Measurements from ENCODE around the gene OCA2. TPM values are rescaled to one million over a fixed set of nuclear protein-coding genes. Genes with fewer than 3 reads are reported as not detected.

The OCA2 gene
- total RNA-seq, 2 donors from 2014 or later, result not detected

DNA sequence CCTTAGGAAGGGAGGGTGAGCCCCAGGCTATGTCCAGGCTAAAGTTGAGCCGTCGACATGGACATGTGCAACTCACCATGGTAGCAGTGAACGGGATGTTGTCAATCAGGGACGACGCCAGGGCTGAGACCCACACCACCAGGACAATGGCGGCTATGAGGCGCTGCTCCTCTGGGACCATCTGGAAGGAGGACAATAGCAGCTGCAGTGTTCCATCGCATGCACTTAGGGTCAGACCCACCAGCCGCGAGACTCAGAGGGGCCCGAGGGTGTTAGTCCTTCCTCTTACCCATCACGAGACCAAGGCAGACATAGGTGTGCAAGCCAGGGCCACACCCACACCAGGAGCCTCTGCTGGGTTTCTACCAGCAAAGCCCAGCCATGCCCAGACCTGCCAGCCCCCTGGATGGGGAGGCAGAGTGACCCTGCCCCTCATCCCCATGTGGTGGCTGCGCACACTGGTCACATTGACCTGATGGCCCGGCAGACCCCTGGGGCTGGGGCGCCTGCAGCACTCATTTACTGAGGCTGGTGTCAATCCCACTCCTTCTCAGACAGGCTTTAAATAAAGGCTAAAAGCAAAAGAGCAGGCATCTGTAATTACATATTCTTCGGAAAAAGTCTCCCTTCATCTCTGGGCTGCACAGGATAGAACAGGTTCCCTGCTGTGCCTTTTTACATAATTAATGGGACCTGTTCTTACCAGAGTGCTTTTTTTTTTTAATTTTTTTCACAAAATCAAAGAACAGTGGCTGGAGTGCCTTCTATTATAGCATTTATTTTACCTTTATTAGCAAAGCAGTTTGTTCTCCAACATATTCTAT is 227.8 kb downstream of the OCA2 start:
- no peaks in the 10 kb centered on the region for H3K4me1 ChIP-seq
- no peak for TF ChIP-seq POLR2A (IDR thresholded peaks at IDR 0.05)
- TF ChIP-seq, protein P1, sequence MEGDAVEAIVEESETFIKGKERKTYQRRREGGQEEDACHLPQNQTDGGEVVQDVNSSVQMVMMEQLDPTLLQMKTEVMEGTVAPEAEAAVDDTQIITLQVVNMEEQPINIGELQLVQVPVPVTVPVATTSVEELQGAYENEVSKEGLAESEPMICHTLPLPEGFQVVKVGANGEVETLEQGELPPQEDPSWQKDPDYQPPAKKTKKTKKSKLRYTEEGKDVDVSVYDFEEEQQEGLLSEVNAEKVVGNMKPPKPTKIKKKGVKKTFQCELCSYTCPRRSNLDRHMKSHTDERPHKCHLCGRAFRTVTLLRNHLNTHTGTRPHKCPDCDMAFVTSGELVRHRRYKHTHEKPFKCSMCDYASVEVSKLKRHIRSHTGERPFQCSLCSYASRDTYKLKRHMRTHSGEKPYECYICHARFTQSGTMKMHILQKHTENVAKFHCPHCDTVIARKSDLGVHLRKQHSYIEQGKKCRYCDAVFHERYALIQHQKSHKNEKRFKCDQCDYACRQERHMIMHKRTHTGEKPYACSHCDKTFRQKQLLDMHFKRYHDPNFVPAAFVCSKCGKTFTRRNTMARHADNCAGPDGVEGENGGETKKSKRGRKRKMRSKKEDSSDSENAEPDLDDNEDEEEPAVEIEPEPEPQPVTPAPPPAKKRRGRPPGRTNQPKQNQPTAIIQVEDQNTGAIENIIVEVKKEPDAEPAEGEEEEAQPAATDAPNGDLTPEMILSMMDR (IDR thresholded peaks at IDR 0.05), result no peak
- H3K4me3 ChIP-seq, result no peak overlapping the region
- WGBS, 2 donors, result 77 to 85% methylated on average over 13 to 14 of the region's 16 CpGs
- no peak overlapping the region for H3K27ac ChIP-seq
- no peak for ATAC-seq
- H3K27me3 ChIP-seq, result no peaks in the 10 kb centered on the region
- H3K36me3 ChIP-seq (replicated peaks in 1 of 2; ENCODE audit: insufficient read depth in 1 of 2, low read depth in 2 of 2), result no peaks in the 10 kb centered on the region
- H3K9me3 ChIP-seq, result no peaks in the 10 kb centered on the region
- no peak for DNase-seq
- intact Hi-C loops (cut with DNase I), result no loop called here

DNA sequence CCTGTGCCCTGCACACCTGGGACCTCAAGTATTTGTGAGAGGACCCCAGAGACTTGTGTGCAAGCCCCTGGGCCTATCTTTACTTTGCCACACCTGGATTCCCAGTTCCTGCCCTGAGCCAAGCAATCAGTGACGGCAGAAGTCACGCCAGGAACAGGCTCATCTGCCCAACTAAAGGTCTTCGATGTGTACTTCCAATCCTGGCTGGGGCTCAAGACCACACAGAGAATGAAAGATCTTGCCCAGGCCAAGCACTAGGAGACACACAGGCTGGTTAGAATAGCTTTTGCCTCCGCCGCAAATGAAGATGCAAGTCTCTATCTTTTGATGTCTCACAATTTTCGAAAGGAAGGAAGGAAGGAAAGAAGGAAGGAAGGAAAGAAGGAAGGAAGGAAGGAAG is 228.8 kb downstream of the OCA2 start:
- Histone ChIP-seq H3K4me3 (no peak overlapping the region), H3K4me1 (no peaks in the 10 kb centered on the region), H3K36me3 (replicated peaks in 1 of 2; ENCODE audit: insufficient read depth in 1 of 2, low read depth in 2 of 2) (no peaks in the 10 kb centered on the region), H3K9me3 (no peaks in the 10 kb centered on the region), H3K27me3 (no peaks in the 10 kb centered on the region), H3K27ac (no peak overlapping the region)
- WGBS, 2 donors, result 59 to 71% methylated on average over 6 of the region's 6 CpGs
- intact Hi-C loops (cut with DNase I), result no loop called here
- no peak for TF ChIP-seq POLR2A (IDR thresholded peaks at IDR 0.05)
- TF ChIP-seq, protein P1 (IDR thresholded peaks at IDR 0.05), result no peak
- no peak for ATAC-seq
- DNase-seq, result no peak

DNA sequence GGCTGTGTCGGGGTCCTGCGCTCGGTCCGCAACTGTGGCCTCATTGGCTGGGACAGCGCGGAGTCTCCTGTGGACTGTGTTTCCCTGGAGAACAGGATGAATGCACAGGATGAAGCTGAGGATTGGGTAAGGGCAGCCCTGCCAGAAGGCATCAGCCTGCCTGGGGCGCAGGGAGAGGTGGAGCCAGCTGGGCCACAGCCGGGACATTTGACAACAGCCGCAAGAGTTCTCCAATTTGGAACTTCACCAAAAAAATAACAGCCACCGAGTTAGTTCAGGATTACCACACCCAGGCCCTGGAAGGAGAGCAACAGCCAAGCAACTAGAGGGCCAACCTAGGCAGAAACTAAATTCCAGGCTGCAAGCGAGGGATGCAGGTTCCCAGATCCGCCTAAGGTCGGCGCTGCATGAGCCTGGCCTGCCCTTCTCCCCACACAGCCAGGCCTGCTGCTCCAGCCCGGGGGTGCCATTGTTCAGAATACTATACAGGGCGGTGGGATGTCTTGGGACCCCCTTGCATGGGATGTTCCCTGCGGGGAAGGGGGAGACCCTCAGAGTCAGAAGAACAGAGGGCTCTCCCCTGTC is 229.3 kb downstream of the OCA2 start:
- no peak overlapping the region for H3K4me3 ChIP-seq
- intact Hi-C loops (cut with DNase I), result no loop called here
- DNase-seq, result no peak

DNA sequence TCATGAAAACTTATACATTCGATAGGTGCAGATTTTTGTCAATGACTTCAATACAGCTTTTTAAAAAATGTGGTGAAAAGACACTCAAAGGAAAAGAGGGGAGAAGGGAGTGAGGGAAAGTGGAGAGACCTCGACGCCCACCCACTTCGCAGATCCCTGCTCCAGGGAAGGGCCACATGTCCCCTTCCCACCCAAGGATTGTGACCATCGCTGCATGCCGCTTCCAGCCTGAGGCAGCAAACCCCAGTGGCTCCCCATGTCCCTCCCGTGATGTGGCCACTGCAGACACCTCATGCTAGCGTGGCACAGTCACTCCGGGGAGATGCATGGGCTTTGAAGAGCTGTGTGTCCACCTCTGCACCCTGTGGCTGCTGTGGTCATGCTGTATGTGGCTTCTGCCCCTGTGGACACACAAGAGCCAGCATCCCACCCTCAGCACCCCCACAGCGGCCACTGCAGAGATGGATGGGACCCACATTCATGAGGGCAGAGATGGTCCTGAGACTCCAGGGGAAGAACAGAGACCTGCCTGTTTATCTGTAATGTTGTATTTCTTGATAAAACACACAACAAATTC is 230.2 kb downstream of the OCA2 start:
- Histone ChIP-seq H3K4me1 (no peaks in the 10 kb centered on the region), H3K27me3 (no peaks in the 10 kb centered on the region), H3K36me3 (replicated peaks in 1 of 2; ENCODE audit: insufficient read depth in 1 of 2, low read depth in 2 of 2) (no peaks in the 10 kb centered on the region), H3K4me3 (no peak overlapping the region), H3K27ac (no peak overlapping the region), H3K9me3 (no peaks in the 10 kb centered on the region)
- intact Hi-C loops (cut with DNase I), result no loop called here
- ATAC-seq, result no peak
- DNase-seq, result no peak
- WGBS, 2 donors, result 56 to 68% methylated on average over 9 to 10 of the region's 10 CpGs
- TF ChIP-seq, protein P1 (IDR thresholded peaks at IDR 0.05), result no peak
- no peak for TF ChIP-seq POLR2A (IDR thresholded peaks at IDR 0.05)

More for the DNA sequence above, 229.3 kb downstream of the OCA2 start:
- Histone ChIP-seq H3K27ac (no peak overlapping the region), H3K27me3 (no peaks in the 10 kb centered on the region), H3K9me3 (no peaks in the 10 kb centered on the region), H3K4me1 (no peaks in the 10 kb centered on the region), H3K36me3 (replicated peaks in 1 of 2; ENCODE audit: insufficient read depth in 1 of 2, low read depth in 2 of 2) (no peaks in the 10 kb centered on the region)
- ATAC-seq, result no peak
- WGBS, 2 donors, result 78 to 84% methylated on average over 12 to 17 of the region's 17 CpGs
- TF ChIP-seq, protein P1 (IDR thresholded peaks at IDR 0.05), result no peak
- TF ChIP-seq POLR2A (IDR thresholded peaks at IDR 0.05), result no peak
